HG03469 (cell line): ENCODE data around the gene LARP6.
"Not testable (repeated sequence)": the region's sequence is repeated elsewhere in the genome, so short reads cannot be mapped to it uniquely, and the experiment has no call there.

Experiments used
- ATAC-seq: cut with Tn5 transposase; IDR thresholded peaks from one replicate; pipeline ENCODE4 v1.9.1; 2021; ENCODE audit warnings: mild to moderate bottlenecking, moderate library complexity, moderate number of reproducible peaks; ENCODE audit not compliant: unreplicated experiment

Gene LARP6

GRCh38 chr15:70853973-70854665 lies at the start of gene LARP6:
TSS of gene LARP6 (minus strand) at chr15:70854157. CDS start at chr15:70854088, 69 bp downstream.
- no peak for ATAC-seq

GRCh38 chr15:70902107-70902506 lies 48.1 kb upstream of the LARP6 start:
- ATAC-seq = no peak

GRCh38 chr15:70892912-70893560 lies 39.1 kb upstream of the LARP6 start:
- ATAC-seq = no peak

GRCh38 chr15:70892002-70892911 lies 38.3 kb upstream of the LARP6 start, which contains the start of the genes LRRC49 and THAP10:
TSS of gene LRRC49 (plus strand) at chr15:70892826. CDS start at chr15:70892895, 69 bp downstream.
TSS of gene THAP10 (minus strand) at chr15:70892433. CDS start at chr15:70892272, 161 bp downstream.
- no peak for ATAC-seq

GRCh38 chr15:70882361-70882760 lies 28.4 kb upstream of the LARP6 start:
- ATAC-seq = no peak

GRCh38 chr15:70880781-70881180 lies 26.8 kb upstream of the LARP6 start:
- no peak for ATAC-seq

- ATAC-seq = no peak
These were observed 25.4 kb upstream of the LARP6 start for GRCh38 chr15:70879401-70879800.

- ATAC-seq = no peak
These were observed 22.7 kb upstream of the LARP6 start for GRCh38 chr15:70876683-70877082.

GRCh38 chr15:70876011-70876410 lies 22.1 kb upstream of the LARP6 start:
- ATAC-seq = no peak

GRCh38 chr15:70875001-70875782 lies 21.2 kb upstream of the LARP6 start:
- no peak for ATAC-seq

- no peak for ATAC-seq
These were observed 19.5 kb upstream of the LARP6 start for GRCh38 chr15:70873232-70874054.

GRCh38 chr15:70871490-70871889 lies 17.5 kb upstream of the LARP6 start:
- not testable (repeated sequence) for ATAC-seq

GRCh38 chr15:70870051-70870450 lies 16.1 kb upstream of the LARP6 start:
- no peak for ATAC-seq

GRCh38 chr15:70869346-70869745 lies 15.4 kb upstream of the LARP6 start:
- ATAC-seq = no peak

GRCh38 chr15:70867911-70868467 lies 14.0 kb upstream of the LARP6 start:
- ATAC-seq = no peak

GRCh38 chr15:70866982-70867641 lies 13.2 kb upstream of the LARP6 start:
- ATAC-seq = no peak

GRCh38 chr15:70863450-70864218 lies 9.7 kb upstream of the LARP6 start:
- ATAC-seq = no peak

GRCh38 chr15:70859998-70860397 lies 6.0 kb upstream of the LARP6 start:
- ATAC-seq = no peak
